ENCODE data around the gene HEXIM2.
"Not testable (repeated sequence)": the region's sequence is repeated elsewhere in the genome, so short reads cannot be mapped to it uniquely, and the experiment has no call there.

Gene HEXIM2

GRCh38 chr17:45171338-45172231 is 9.9 kb downstream of the HEXIM2 start:
- DNase-seq, result no peak

GRCh38 chr17:45172232-45172540 is 10.5 kb downstream of the HEXIM2 start:
- DNase-seq, result no peak

DNA sequence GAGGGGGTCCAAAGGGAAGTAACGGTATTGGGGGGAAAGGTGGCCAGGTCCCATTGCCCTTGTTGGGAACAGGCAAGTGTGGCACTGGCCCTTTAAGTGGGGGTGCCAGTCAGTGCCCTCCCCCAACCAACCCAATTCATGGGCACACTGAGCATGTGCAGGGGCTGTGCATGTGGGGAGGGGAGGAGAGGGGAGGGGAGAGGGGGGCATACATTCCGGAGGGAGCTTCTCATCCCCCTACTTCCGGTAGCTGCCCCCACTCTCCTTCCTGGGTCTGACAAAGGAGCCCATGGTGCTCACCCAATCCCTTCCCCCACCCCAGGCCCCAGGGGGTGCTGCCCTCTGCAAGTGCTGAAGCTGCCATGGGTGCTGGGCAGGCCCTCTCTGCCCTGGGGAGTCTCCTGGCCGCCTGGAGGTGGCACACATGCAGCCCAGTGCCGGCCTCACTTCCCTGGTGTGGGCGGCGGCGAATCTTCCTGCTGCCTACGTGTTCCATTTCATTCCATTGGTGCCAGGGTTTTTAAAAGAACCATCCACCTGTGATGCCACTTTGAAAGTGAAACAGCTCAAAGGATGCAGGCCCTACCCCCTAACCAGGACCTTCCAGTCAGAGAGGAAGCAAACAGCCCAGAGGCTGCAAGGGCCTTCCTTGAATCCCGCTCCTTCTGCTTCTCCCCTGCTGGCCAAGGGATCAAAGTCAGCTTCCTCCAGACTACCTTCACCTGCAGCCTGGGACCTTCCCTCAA is 11.0 kb downstream of the HEXIM2 start:
- peak; percentile 27 for DNase-seq

GRCh38 chr17:45175759-45176115 is 14.1 kb downstream of the HEXIM2 start:
- no peak for DNase-seq

DNA sequence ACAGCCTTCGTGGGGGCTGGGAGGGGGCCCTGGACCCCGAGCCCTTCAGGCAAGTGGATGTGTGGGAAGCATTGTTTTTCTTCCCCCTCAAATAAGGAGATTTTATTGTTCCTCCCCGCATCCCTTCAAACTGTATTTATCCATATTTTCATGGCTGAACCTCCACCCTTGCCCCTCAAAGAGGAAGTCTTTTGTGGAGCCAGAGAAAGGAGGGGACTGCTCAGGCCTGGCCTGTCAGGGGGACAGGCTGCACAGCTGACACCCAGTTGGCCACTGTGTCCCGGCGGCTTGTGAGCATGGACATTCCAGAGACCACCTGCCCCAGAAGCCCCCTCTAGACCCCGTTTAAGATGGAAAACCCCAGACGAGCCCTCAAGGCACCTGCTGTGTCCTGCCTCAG is 15.9 kb downstream of the HEXIM2 start:
- no peak for DNase-seq

DNA sequence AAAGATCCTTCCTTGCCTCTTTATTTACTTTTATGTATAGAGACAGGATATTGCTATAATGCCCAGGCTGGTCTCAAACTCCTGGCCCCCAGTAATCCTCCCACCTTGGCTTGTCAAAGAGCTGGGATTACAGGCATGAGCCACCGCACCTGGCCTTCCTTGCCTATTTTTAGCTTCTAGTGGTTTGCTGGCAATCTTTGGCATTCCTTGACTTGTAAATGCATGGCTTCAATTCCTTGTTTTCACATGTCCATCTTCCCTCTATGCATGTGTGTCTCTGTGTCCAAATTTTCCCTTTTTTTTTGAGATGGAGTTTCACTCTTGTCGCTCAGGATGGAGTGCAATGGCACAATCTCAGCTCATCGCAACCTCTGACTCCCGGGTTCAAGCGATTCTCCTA is 22.5 kb downstream of the HEXIM2 start:
- no peak for DNase-seq

- DNase-seq, result no peak
Observed at GRCh38 chr17:45186801-45187354, 25.2 kb downstream of the HEXIM2 start.

DNA sequence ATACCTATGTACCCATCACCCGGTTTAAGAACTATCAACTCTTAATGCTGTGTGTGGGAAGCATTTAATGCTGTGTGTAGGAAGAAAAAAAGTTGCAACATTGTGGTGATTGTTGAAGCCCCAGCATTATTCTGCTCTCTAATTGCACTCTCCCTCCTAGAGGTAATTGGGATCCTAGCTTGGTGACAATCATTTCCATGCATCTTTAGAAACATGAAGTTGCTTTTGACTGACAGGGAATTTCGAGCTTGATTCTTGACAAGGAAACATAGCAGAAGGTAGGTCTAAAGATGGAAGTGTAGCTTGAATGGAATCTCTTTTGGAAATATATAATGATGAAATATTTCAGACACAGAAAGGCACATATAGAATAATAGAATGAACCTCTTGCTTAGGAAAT is 27.3 kb downstream of the HEXIM2 start:
- no peak for DNase-seq

DNA sequence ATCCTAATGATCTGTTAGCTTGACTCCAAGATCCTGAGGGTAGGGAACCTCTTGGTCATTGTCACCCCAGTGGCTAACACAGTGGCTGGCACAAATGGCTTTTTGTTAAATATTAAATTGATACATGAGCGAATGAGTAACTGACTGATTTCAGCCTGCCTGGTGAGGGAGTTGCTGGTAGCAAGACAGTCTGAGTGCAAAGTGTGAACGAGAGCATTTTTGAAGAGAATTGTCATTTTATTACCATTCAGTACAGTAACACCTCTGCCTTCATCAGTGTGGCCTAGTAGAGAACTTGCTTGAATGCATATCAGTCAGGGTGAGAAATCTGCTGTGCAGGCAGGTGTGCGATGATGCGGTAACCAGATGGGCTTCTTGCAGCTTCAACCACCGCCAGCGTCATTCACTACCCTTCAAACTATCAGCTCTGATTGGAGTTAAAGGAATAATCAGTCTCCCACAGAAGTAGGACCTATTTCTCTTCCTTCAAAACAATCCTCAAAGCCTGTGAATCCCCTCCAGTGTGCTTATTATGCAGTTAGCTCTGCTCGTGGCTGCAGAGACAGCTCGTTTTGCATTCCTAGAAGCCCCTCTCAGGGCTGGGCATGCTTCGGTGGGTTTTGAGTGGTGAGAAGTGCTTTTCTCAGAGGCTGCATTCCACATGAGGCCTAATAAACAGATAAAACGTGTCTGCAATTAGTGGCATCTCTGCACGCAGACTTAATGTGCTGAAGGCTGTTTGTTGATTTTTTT is 29.0 kb downstream of the HEXIM2 start:
- no peak for DNase-seq

- no peak for DNase-seq
Observed at GRCh38 chr17:45195424-45195823, 33.7 kb downstream of the HEXIM2 start.

GRCh38 chr17:45197108-45197507 is 35.4 kb downstream of the HEXIM2 start:
- DNase-seq, result no peak

DNA sequence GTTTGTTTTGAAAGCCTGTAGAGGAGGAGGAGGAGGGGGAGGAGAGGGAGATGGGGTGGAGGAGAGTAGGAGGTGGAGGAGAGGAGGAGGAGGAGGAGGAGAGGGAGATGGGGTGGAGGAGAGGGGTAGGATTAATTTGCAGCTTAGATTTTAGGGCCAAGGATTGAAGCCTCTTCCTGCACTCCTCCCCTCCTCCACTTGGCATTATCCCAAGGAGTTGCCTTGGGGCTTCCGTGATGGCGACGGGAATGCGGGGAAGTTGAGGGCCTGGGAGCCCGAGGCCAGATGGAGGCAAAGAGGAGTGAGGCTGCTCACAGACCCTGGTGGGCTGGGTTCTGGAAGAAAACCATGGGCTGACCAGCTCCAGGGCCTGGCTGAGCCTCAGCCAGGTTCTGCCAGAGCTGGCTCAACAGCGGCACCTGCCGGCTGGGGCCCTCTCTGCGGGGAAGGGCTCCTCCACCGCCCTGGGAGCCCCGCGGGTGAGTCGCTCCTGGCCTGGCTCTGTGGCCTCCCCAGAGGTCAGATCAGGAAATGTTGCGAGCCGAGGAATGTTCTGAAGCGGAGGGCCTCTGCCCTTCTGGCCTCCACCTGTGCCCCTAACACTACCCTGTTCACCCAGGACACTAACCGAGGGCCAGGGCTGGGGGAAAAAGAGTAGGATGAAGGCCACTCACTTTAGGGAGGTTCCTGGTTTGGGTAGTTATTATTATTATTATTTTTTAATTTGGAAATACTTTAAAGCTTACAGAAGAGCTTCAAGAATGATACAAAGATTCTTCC is 36.1 kb downstream of the HEXIM2 start:
- peak; percentile 65 for DNase-seq

DNA sequence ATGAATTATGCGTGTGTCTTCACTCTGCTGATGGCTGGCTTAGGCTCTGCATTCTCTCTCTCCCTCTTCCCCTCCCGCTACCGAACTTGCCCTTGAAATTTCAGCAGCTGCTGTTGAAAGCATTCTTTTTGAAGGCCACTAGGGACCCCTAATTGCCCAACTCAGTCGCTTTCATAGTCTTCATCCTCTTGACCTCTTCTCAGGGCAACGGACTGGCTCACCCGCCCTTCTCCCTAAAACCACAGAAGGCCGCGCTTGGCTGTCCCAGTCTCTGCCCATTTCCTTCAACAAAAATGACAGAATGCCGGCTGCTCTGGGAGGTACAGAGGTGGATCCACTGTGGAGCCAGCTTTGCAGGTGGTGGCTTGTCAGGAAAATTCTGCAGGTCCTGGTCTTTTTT is 39.0 kb downstream of the HEXIM2 start:
- DNase-seq, result no peak

DNA sequence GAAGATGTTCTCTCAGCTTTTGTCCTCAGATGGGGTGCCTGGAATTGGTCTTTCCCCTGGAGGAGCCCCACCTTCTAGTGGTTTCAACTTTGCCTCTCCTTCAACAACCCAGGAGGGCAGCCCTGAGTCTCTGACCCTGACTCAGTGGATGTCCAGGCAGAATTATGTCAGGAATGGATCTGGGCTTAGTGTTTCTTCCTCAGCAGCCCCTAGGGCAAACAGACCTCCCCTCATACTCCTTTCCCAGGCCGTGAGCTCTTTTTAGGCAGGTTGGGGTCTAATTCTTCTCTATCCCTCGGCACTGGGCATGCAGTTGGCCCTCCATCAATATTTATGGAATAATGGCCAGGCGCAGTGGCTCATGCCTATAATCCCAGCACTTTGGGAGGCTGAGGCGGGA is 39.8 kb downstream of the HEXIM2 start:
- DNase-seq, result no peak

DNA sequence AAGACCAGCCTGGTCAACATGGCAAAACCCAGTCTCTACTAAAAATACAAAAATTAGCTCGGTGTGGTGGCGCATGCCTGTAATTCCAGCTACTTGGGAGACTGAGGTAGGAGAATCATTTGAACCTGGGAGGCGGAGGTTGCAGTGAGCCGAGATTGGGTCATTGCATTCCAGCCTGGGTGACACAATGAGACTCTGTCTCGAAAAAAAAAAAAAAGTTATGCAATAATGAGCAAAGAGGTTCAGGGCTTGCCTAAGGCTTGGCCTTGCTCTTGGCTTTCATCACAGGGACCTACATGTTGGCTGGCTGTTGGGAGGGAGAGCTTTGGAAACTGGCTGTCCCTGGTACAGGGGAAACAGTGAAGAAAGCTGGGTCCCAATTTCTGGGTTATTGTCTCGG is 40.2 kb downstream of the HEXIM2 start:
- DNase-seq, result not testable (repeated sequence)

DNA sequence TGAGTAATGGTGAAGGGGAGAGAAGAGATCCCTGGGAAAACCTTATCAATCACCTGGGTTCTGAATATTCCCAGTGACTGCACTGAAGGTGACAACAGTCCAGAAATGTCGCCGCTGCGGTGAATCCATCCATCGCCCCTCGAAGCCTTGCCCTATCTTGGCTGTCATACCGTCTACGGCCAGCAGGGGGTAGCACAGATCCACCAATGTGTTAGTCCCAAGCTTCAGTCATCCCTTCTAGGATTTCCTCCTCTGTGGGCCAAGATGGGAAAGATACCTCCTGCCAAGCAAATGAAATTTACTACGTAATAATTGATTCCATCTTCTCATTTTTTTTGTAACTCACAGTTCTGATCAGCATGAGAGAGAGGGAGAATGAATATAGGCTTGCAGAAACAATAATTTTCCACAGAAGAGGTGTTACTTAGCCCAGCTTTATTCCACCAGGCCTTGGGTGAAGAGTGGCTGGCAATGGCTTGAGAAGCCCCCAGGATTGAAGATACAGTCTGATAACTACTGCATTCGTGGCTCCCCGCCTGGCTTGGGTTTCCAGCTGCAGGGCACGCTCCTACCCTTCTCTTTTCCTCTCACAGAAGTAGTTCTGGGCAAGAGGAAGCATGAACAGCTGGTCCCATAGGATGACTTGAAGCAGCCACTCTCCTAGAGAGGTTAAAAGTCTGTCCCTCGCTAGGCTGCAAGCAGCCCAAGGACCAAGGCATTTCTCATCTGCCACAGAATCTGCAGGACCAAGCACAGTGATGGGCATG is 57.4 kb downstream of the HEXIM2 start:
- DNase-seq, result peak; percentile 79

Measured in KG1 (cell line).